GM12878 (cell line): ENCODE results near the gene SNRPA. TPM values are rescaled to one million over a fixed set of nuclear protein-coding genes. Genes with fewer than 3 reads are reported as not detected.

Source experiments
- ATAC-seq: fragments of 200-7000 bp; cut with Tn5 transposase; 3 replicates; pipeline ENCODE4 v1.9.1; 2020; ENCODE audit warnings: mild to moderate bottlenecking, moderate library complexity
- BruUV-seq: library from RNA; stranded (reverse); fragments of 400-500 nt; replicated peaks from 2 replicates; lab custom pipeline; 2021; lab: Mats Ljungman, UMichigan
- CTCF ChIA-PET: fragments of 300-600 bp; sonication (Branson Sonifier 250); formaldehyde crosslinking; extraction: SDS; loops from one replicate; lab custom pipeline; 2021; ENCODE audit warnings: inconsistent platforms; lab: Yijun Ruan, JAX
- POLR2A ChIA-PET: fragments of 350-600 bp; formaldehyde crosslinking; extraction: SDS; loops from one replicate; lab custom pipeline; 2021; ENCODE audit warnings: inconsistent platforms; lab: Charles Lee
- RAD21 ChIA-PET: fragments of 300-600 bp; sonication (Branson Sonifier 250); formaldehyde crosslinking; loops from one replicate; lab custom pipeline; 2023; ENCODE audit warnings: antibody characterized with exemption; ENCODE audit not compliant: unreplicated experiment; lab: Charles Lee
- SMC1A ChIA-PET: fragments of 300-600 bp; sonication (Branson Sonifier 250); formaldehyde crosslinking; loops from one replicate; lab custom pipeline; 2023; ENCODE audit not compliant: unreplicated experiment, uncharacterized antibody; lab: Charles Lee
- DNase-seq: peaks from one replicate; pipeline ENCODE4 v3.0.0-alpha.2; 2011; ENCODE audit warnings: low read depth, low spot score
- FAIRE-seq: peaks from 3 replicates; lab custom pipeline; 2011; peaks lifted over from hg19 to GRCh38; lab: Jason Lieb, UNC
- H2AFZ ChIP-seq: 2 replicates; pipeline ENCODE4 v1.6.0; 2011; ENCODE audit warnings: low read depth, low read length, control low read depth; ENCODE audit not compliant: control insufficient read depth
- H3K27ac ChIP-seq: 2 replicates; pipeline ENCODE4 v1.5.1; 2011; ENCODE audit warnings: control low read depth; ENCODE audit not compliant: control insufficient read depth, insufficient read depth
- H3K27me3 ChIP-seq, 2 experiments: replicated peaks in 1 of 2; 2 replicates each; pipeline versions ENCODE4 v1.6.0 to v1.6.1; 2011; ENCODE audit warnings: low read length in 1 of 2; ENCODE audit not compliant: control insufficient read depth in 2 of 2, insufficient read depth in 2 of 2
- H3K36me3 ChIP-seq, 2 experiments: 2 replicates each; pipeline ENCODE4 v1.5.1; 2011; ENCODE audit warnings: low read length in 1 of 2; ENCODE audit not compliant: control insufficient read depth in 2 of 2, insufficient read depth in 2 of 2
- H3K4me1 ChIP-seq: 2 replicates; pipeline ENCODE4 v1.6.1; 2011; ENCODE audit warnings: mild to moderate bottlenecking, low read length, moderate library complexity, mixed read lengths; ENCODE audit not compliant: control insufficient read depth, insufficient read depth
- H3K4me2 ChIP-seq: 2 replicates; pipeline ENCODE4 v1.6.0; 2011; ENCODE audit warnings: control low read depth; ENCODE audit not compliant: control insufficient read depth, insufficient read depth
- H3K4me3 ChIP-seq: fragments of 200-600 bp; sonication (generic); 2 replicates; pipeline ENCODE4 v1.5.1; 2016
- H3K79me2 ChIP-seq: 2 replicates; pipeline ENCODE4 v1.6.0; 2011; ENCODE audit warnings: low read length; ENCODE audit not compliant: control insufficient read depth, insufficient read depth
- H3K9ac ChIP-seq: 2 replicates; pipeline ENCODE4 v1.8.0; 2011; ENCODE audit warnings: low read length, control low read depth, mixed read lengths; ENCODE audit not compliant: control insufficient read depth, insufficient read depth
- H3K9me3 ChIP-seq: replicated peaks from 3 replicates; pipeline ENCODE4 v1.5.1; 2011; ENCODE audit warnings: mild to moderate bottlenecking, low read length; ENCODE audit not compliant: control insufficient read depth, insufficient read depth
- H4K20me1 ChIP-seq: 2 replicates; pipeline ENCODE4 v1.6.0; 2011; ENCODE audit not compliant: control insufficient read depth, insufficient read depth
- CBX5 ChIP-seq: sonication (generic); IDR thresholded peaks from 2 replicates; pipeline ENCODE4 v1.6.1; 2016; ENCODE audit warnings: low read depth, moderate library complexity, mild to moderate bottlenecking, inconsistent platforms
- CHD1 ChIP-seq: IDR thresholded peaks from 2 replicates; pipeline ENCODE4 v1.6.1; 2012; ENCODE audit warnings: low read depth, low read length, improper control_type of control experiment
- EZH2 ChIP-seq: IDR thresholded peaks from 2 replicates; pipeline ENCODE4 v1.6.1; 2012; ENCODE audit warnings: low read depth, mild to moderate bottlenecking, control low read depth, inconsistent platforms, low read length, borderline replicate concordance; ENCODE audit not compliant: control insufficient read depth
- HCFC1 ChIP-seq: fragments of 150-350 bp; IDR thresholded peaks from 2 replicates; pipeline ENCODE4 v1.6.1; 2014; ENCODE audit warnings: low read length
- HDAC6 ChIP-seq: fragments of 200-600 bp; sonication (generic); IDR thresholded peaks from one replicate; pipeline ENCODE4 v1.8.0; 2017; ENCODE audit warnings: antibody characterized with exemption; ENCODE audit not compliant: unreplicated experiment
- HDGF ChIP-seq: fragments of 450-650 bp; IDR thresholded peaks from 2 replicates; pipeline ENCODE4 v1.6.1; 2016; ENCODE audit warnings: antibody characterized with exemption
- IKZF2 ChIP-seq, 2 experiments: fragments of 450-650 bp; IDR thresholded peaks; 2 replicates each; pipeline ENCODE4 v1.6.1; 2017; ENCODE audit warnings: mild to moderate bottlenecking in 2 of 2, moderate library complexity in 2 of 2
- POLR2A ChIP-seq: IDR thresholded peaks from 2 replicates; pipeline ENCODE4 v1.6.1; 2011; ENCODE audit warnings: low read depth, mild to moderate bottlenecking, low read length
- RB1 ChIP-seq: fragments of 450-650 bp; formaldehyde crosslinking; IDR thresholded peaks from 2 replicates; pipeline ENCODE4 v1.6.1; 2017; ENCODE audit warnings: mild to moderate bottlenecking, borderline replicate concordance
- RCOR1 ChIP-seq: conservative IDR thresholded peaks from 2 replicates; pipeline ENCODE4 v1.6.1; 2012; ENCODE audit warnings: low read depth, low read length, improper control_type of control experiment
- SMARCA5 ChIP-seq: fragments of 450-650 bp; IDR thresholded peaks from 2 replicates; pipeline ENCODE4 v1.6.1; 2017; ENCODE audit warnings: mild to moderate bottlenecking
- SUZ12 ChIP-seq: fragments of 200-600 bp; sonication (generic); IDR thresholded peaks from one replicate; pipeline ENCODE4 v1.6.1; 2018; ENCODE audit warnings: antibody characterized with exemption, mild to moderate bottlenecking; ENCODE audit not compliant: unreplicated experiment
- USF1 ChIP-seq: IDR thresholded peaks from 2 replicates; pipeline ENCODE4 v1.6.1; 2011; ENCODE audit warnings: borderline replicate concordance, low read depth, mild to moderate bottlenecking, moderate library complexity, mixed read lengths, low read length; ENCODE audit not compliant: insufficient read depth; ENCODE audit errors: extremely low read length
- ZSCAN29 ChIP-seq: fragments of 450-650 bp; IDR thresholded peaks from 2 replicates; pipeline ENCODE4 v1.6.1; 2017; ENCODE audit warnings: mild to moderate bottlenecking, moderate library complexity
- WGBS: methylation state at CpG from one replicate; pipeline ENCODE4 v1.1.6; 2016; ENCODE audit warnings: low lambda C conversion rate; ENCODE audit not compliant: insufficient replicate concordance, insufficient coverage; ENCODE audit errors: missing lambda C conversion rate; 5-methylcytosine and 5-hydroxymethylcytosine counted together
- in situ Hi-C: fragments of 300-500 bp; cut with MboI; formaldehyde crosslinking; loops from 9 replicates; pipeline ENCODE4 v1.14.3; 2018; ENCODE audit warnings: mixed read lengths
- intact Hi-C: fragments of 100-400 bp; cut with micrococcal nuclease; formaldehyde crosslinking; loops from one replicate; pipeline ENCODE4 v1.14.2; 2022; ENCODE audit not compliant: unreplicated experiment
- polyA plus RNA-seq, 11 experiments: library from polyadenylated mRNA; depleted of rRNA in 4 of 11; unstranded in 6 of 11; stranded (reverse) in 5 of 11; fragments of >200 nt; fragmentation: Nextera tagmentation in 4 of 11; fragmentation: Illumina TruSeq in 1 of 11; extraction: Ambion mirVana in 4 of 11; extraction: Trizol in 1 of 11; gene quantifications; 1 replicate in 1 of 11; 2 replicates in 10 of 11; pipeline versions ENCODE4 v1.2.1 to v1.2.3, GENCODE V29; 2011 to 2016; ENCODE audit warnings: inconsistent platforms in 2 of 11, missing spikeins in 2 of 11, low read depth in 1 of 11
- total RNA-seq, 4 experiments: library from RNA; depleted of rRNA in 3 of 4; stranded (reverse); fragments of >200 nt in 3 of 4; fragmentation: Illumina TruSeq in 1 of 4; extraction: Trizol in 1 of 4; gene quantifications; 2 replicates each; pipeline versions ENCODE4 v1.2.1 to v1.2.3, GENCODE V29; 2013 to 2021
- TF ChIP-seq, protein P1 (sequence below): fragments of 450-650 bp; IDR thresholded peaks from 2 replicates; pipeline ENCODE4 v1.6.1; 2017; ENCODE audit warnings: mild to moderate bottlenecking, low read depth, inconsistent platforms; ENCODE audit not compliant: poor library complexity, severe bottlenecking

SNRPA gene
- total and polyA plus RNA-seq, 10 of the 15 experiments (the other 5 are each of a cell fraction or from before 2014, with no cell fraction given): 14.8 to 299 (median 202) TPM

GRCh38 chr19:40705362-40705651, 45.7 kb upstream of the SNRPA start:
- SMC1A ChIA-PET: no interaction called here
- TF ChIP-seq SUZ12 (no peak), SMARCA5 (no peak), HDAC6 (no peak), CHD1 (no peak), USF1 (no peak), EZH2 (no peak), ZSCAN29 (no peak), HCFC1 (no peak), RB1 (no peak), POLR2A (no peak), HDGF (no peak), IKZF2 (IDR thresholded peaks at IDR 0.05) (no peak), RCOR1 (no peak), CBX5 (no peak)
- TF ChIP-seq, protein P1, sequence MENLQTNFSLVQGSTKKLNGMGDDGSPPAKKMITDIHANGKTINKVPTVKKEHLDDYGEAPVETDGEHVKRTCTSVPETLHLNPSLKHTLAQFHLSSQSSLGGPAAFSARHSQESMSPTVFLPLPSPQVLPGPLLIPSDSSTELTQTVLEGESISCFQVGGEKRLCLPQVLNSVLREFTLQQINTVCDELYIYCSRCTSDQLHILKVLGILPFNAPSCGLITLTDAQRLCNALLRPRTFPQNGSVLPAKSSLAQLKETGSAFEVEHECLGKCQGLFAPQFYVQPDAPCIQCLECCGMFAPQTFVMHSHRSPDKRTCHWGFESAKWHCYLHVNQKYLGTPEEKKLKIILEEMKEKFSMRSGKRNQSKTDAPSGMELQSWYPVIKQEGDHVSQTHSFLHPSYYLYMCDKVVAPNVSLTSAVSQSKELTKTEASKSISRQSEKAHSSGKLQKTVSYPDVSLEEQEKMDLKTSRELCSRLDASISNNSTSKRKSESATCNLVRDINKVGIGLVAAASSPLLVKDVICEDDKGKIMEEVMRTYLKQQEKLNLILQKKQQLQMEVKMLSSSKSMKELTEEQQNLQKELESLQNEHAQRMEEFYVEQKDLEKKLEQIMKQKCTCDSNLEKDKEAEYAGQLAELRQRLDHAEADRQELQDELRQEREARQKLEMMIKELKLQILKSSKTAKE: no peak
- TF ChIP-seq, all 136 proteins: peak for 0
- over 99% methylated on average over 9 of the region's 9 CpGs for WGBS
- no peaks in the 10 kb centered on the region for H4K20me1 ChIP-seq
- H3K9me3 ChIP-seq: no peaks in the 10 kb centered on the region
- H3K4me2 ChIP-seq: no peak overlapping the region
- H3K9ac ChIP-seq: no peak overlapping the region
- FAIRE-seq: no peak
- H3K4me1 ChIP-seq: no peaks in the 10 kb centered on the region
- DNase-seq: no peak
- no peak overlapping the region for H3K4me3 ChIP-seq
- no peak overlapping the region for H3K27ac ChIP-seq
- ChIA-PET CTCF (no interaction called here), RAD21 (no interaction called here), POLR2A (no interaction called here)
- intact Hi-C loops (no loop called here), in situ Hi-C loops (no loop called here)
- no TSS peak for BruUV-seq
- H3K79me2 ChIP-seq: no peaks in the 10 kb centered on the region
- ATAC-seq: no peak
- H3K27me3 ChIP-seq: no peaks in the 10 kb centered on the region
- H3K36me3 ChIP-seq: peaks cover 0 to 8% of the 10 kb centered on the region in 2 experiments; a peak in 2 of 4 replicates
- H2AFZ ChIP-seq: no peak overlapping the region
